GM12892 (cell line): ENCODE measurements around the gene TIAM1. TPM values are rescaled to one million over a fixed set of nuclear protein-coding genes. Genes with fewer than 3 reads are reported as not detected.

Experiments
- DNase-seq: peaks from one replicate; pipeline ENCODE4 v3.0.0; 2011; ENCODE audit not compliant: insufficient read length
- FAIRE-seq: peaks from 2 replicates; lab custom pipeline; 2011; peaks lifted over from hg19 to GRCh38; lab: Jason Lieb, UNC
- POLR2A ChIP-seq: IDR thresholded peaks from 2 replicates; pipeline ENCODE4 v1.6.1; 2011; ENCODE audit warnings: low read depth, low read length, control low read depth
- POLR2AphosphoS5 ChIP-seq: IDR thresholded peaks from 2 replicates; pipeline ENCODE4 v1.6.1; 2011; ENCODE audit warnings: low read depth, low read length, control low read depth
- TAF1 ChIP-seq: IDR thresholded peaks from 2 replicates; pipeline ENCODE4 v1.6.1; 2011; ENCODE audit warnings: low read depth, mild to moderate bottlenecking, control low read depth, low read length, borderline replicate concordance
- polyA plus RNA-seq: library from polyadenylated mRNA; unstranded; fragments of >200 nt; gene quantifications from one replicate; pipeline ENCODE4 v1.2.1, GENCODE V29; 2012; ENCODE audit warnings: missing spikeins, inconsistent platforms; ENCODE audit not compliant: missing spikeins

The TIAM1 gene, protein sequence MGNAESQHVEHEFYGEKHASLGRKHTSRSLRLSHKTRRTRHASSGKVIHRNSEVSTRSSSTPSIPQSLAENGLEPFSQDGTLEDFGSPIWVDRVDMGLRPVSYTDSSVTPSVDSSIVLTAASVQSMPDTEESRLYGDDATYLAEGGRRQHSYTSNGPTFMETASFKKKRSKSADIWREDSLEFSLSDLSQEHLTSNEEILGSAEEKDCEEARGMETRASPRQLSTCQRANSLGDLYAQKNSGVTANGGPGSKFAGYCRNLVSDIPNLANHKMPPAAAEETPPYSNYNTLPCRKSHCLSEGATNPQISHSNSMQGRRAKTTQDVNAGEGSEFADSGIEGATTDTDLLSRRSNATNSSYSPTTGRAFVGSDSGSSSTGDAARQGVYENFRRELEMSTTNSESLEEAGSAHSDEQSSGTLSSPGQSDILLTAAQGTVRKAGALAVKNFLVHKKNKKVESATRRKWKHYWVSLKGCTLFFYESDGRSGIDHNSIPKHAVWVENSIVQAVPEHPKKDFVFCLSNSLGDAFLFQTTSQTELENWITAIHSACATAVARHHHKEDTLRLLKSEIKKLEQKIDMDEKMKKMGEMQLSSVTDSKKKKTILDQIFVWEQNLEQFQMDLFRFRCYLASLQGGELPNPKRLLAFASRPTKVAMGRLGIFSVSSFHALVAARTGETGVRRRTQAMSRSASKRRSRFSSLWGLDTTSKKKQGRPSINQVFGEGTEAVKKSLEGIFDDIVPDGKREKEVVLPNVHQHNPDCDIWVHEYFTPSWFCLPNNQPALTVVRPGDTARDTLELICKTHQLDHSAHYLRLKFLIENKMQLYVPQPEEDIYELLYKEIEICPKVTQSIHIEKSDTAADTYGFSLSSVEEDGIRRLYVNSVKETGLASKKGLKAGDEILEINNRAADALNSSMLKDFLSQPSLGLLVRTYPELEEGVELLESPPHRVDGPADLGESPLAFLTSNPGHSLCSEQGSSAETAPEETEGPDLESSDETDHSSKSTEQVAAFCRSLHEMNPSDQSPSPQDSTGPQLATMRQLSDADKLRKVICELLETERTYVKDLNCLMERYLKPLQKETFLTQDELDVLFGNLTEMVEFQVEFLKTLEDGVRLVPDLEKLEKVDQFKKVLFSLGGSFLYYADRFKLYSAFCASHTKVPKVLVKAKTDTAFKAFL (N-terminal part only)
- polyA plus RNA-seq, result 2.6 TPM

DNA sequence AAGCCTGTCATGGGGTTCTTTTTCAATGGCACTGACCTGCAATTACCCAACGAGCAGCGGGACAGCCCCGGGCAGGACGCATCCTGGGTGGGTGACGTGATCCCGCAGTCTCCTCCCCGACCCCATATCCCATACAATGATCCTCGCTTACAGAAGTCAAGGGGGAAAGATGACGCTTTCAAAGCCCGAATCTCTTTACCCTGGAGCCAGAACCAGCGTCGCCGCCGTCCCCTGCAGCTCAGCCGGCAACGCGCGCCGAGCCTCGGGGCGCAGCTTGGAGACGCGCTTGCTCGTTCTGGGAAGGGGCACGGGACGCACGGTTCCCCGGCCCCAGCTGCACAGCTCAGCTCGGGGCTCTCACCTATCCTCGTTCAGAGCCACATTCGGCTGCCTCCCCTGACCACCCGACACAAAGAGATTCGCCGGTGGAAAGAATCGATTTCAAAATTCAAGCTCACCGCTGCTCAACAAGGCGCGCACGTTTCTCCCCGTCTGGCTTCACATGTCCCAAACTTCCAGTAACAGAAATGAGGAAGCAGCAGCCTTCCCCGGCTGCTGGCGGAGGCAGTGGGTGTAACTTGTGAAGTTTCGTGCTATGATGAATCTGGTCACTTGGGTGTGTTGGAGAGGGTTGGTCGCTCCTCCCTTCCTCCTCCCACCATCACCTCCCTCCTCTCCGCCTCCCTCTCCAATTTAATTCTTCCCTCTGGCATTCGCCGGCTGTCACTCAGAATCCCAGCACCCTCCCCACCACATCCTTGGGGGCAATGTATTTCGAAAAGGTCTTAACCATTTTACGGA lies at the start of gene TIAM1:
Gene TIAM1, minus strand, starts transcription at position 582 of the 801 bp plus-strand sequence. CDS start 77,289 bp downstream, outside the sequence.
- DNase-seq (no peak), FAIRE-seq (no peak)
- TF ChIP-seq TAF1, result no peak
- TF ChIP-seq POLR2AphosphoS5, result no peak
- TF ChIP-seq POLR2A, result no peak

DNA sequence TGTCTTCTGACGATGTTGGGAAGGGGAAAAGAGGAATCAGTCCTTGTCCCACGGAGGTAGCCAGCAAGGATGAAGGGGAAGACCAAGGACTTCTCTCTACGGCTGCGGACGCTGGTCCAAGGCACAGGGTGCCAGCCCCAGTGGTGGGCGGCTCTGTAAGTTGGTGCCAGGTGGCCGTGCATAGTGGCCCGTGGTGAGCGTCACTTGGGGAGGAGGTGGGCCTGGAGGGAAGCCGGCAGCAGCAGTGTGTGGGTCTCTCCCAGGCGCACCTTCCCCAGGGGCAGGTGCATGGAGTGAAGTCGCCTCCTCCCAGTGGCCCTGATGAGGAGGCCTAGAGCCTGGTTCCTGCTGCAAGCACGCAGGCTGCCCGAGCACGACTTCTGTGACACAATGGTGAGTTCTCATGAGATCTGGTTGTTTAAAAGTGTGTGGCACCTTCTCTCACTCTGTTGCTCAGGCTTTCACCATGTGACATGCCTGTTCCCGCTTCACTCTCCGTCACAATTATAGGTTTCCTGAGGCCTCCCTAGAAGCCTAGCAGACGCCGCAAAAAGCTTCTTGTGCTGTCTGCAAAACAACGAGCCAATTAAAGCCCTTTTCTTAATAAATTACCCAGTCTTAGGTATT lies 43.6 kb upstream of the TIAM1 start:
- DNase-seq (no peak), FAIRE-seq (no peak)
- TF ChIP-seq POLR2AphosphoS5, result no peak
- no peak for TF ChIP-seq POLR2A

DNA sequence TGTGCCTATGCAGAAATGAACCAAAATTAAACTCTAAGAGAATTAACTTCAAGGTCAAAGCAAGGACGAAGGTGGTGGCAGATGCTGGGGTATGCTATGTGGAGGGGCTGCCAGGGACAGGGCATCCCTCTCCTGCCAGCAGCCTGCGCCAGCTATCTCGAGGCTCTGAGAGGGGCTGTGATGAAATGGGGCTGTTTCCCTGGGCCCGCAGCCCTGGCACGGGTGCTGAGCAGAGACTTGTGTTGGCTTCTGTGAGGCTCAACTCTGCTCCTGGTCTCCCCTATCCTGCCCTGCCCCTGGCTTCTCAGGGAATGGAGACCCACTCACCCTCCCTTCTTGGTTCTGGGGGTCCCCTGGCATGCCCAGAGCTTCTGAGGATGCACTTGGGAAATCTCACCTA lies 41.9 kb upstream of the TIAM1 start:
- no peak for DNase-seq
- no peak for FAIRE-seq
- TF ChIP-seq POLR2AphosphoS5 (no peak), POLR2A (no peak), TAF1 (no peak)

DNA sequence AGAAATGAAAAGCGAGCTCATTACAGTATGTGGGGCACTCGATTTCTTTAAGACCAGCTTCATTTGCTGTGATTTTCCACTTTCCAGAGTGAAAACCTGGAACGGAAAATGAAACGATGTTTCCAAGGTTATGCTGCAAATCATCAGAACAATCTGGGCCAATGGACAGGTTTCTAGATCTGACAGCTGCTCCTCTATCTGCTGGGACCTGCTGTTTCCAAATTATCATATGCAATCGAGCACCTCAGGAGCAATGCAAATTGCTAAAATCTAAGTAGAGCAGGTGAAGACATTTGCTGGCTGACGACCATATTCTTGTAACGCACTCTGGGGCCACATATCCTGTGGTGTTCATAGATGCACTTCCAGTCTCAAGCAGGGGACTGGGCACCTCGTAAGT lies 39.7 kb upstream of the TIAM1 start:
- no peak for FAIRE-seq
- DNase-seq, result no peak
- TF ChIP-seq POLR2AphosphoS5 (no peak), POLR2A (no peak), TAF1 (no peak)

DNA sequence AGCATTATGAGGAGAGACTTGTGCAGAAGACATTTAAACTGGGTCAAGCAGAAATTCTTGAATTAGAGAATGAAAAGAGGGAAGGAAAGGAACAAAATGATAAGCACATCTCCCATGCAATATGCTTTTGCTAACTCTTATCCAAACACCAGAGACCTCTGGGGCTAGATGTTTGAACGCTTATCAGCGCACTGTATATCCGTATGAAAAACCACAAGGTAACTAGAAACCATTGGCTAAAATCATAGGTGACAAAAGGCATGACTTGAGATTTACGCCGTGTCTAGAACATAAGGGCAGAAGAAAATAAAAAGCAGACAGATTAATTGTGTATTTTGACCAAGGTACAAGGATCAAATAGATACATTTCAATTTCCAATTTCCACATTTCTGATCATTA lies 38.0 kb upstream of the TIAM1 start:
- no peak for TF ChIP-seq TAF1
- no peak for TF ChIP-seq POLR2AphosphoS5
- no peak for TF ChIP-seq POLR2A
- FAIRE-seq (no peak), DNase-seq (no peak)

DNA sequence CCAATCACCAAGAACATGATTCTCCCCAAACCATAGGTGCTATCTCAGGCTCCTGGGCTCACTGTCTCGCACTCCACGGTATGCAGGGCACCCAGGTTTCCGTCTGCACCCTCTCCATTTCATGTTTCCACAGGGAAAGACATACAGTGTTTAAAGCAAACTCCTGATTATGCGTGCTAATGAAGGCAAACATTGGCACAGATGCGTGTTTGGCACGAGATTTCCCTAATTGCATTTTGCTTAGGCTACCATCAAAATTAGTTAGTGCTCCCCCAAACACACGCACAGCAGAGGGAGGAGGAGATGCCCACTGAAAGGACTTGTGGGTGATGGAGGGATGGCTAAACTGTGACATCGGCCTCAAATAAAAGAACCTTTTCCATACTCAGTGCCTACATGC lies 32.2 kb upstream of the TIAM1 start:
- FAIRE-seq (no peak), DNase-seq (no peak)
- TF ChIP-seq TAF1 (no peak), POLR2AphosphoS5 (no peak), POLR2A (no peak)

DNA sequence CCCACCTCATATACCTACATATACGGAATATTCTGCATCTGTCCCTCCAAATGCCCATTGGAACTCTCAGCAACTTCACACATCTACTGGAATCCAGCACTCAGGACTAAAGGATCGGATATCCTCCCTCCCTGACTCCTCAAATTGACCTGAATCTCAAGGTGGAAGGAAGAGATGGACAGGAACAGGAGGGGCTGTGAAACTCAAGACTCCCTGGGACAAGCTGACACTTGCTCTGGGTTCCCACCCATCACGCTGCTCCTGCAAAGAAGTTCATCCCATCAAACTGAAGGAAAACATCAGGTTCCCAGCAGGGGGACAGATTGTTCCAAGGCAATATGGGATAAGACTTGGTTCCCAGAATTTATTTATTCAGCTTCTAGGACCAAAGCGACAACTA lies 30.3 kb upstream of the TIAM1 start:
- TF ChIP-seq POLR2A, result no peak
- TF ChIP-seq POLR2AphosphoS5, result no peak
- TF ChIP-seq TAF1, result no peak
- no peak for DNase-seq
- no peak for FAIRE-seq

DNA sequence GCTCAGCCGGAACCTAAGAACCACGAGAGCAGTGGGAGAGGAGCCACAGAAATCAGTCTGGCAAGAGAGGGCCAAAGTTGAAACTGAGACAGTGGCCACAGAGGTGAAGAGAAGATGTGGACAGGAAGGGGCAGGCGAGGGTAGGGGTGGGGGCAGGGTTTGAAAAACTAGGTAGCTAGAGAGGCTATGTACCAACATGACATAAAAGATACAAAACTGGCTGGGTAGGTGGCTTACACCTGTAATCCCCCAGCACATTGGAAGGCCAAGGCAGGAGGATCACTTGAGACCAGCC lies 28.4 kb upstream of the TIAM1 start:
- no peak for DNase-seq
- FAIRE-seq, result no peak
- no peak for TF ChIP-seq POLR2A
- no peak for TF ChIP-seq POLR2AphosphoS5
- TF ChIP-seq TAF1, result no peak

DNA sequence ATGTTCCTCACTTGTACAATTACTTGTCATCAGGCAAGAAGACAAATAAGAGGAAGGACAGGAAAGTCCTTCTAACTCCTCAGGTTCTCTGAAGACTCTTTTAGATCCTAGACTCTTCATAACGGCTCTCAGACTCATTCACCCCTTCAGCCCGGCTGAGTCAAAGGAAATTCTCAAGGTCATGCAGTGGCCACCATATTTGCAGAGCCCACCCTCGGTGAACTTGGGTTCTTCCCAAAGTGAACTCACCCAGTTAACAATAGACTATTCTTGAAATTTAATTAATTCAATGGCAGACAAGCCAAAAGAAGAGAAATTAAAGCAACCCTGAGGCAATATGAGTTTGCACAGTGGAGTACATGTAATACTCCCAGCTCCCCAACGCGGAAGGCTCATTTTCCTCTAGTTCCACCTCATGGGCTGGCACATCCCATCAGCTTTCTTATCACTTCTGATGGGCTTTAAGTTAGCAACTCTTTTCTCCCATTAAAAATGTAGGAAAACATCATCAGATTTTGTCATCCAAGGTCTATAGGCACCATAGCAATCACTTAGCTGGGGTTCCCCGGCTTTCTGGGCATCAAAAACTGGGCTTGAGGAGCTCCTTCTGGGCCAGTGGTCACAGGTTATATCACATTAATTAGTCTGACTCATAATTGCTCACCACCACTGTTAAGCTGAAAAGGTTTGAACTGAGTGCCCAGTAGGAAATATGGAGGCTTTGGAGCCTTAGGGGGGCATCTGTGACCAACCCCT lies 27.8 kb upstream of the TIAM1 start:
- FAIRE-seq (no peak), DNase-seq (no peak)
- TF ChIP-seq POLR2AphosphoS5 (no peak), TAF1 (no peak), POLR2A (no peak)

DNA sequence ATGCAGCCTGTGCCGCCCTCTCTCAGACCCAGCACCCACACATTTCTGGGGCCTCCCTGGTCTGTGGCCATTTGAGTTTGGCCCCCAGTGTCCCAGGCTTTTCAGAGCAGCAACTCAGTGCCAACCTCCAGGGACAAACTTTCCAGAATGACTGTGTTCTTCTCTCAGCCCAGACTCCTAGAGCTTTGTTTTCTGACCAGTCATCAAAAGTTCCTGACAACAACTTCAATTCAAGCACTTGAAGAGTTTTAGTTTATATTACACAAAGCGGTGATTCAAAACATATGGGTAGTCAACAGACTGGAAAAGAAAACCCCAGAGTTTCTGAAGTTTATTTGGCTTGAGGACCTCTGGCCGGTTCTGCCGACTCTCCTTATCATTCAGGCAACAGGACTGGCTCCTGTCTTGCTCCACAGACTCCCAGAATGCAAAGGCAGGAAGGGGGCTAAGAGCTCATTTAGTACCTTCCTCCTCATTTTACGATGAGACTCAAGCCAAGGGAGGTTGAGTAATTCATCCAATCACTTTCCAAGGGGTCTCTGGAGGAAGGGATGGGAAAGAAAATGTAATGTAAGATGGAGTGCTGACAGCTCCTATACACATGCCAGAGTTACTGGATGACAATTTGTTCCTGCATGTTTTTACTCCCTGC lies 27.0 kb upstream of the TIAM1 start:
- no peak for DNase-seq
- TF ChIP-seq POLR2AphosphoS5 (no peak), POLR2A (no peak)
- FAIRE-seq, result no peak
